Measurements from ENCODE around the gene PNMA6E. TPM values are rescaled to one million over a fixed set of nuclear protein-coding genes. Genes with fewer than 3 reads are reported as not detected.
"Not testable (repeated sequence)": the region's sequence is repeated elsewhere in the genome, so short reads cannot be mapped to it uniquely, and the experiment has no call there.

PNMA6E gene
- total RNA-seq, 1 donor from 2014 or later = not detected

DNA sequence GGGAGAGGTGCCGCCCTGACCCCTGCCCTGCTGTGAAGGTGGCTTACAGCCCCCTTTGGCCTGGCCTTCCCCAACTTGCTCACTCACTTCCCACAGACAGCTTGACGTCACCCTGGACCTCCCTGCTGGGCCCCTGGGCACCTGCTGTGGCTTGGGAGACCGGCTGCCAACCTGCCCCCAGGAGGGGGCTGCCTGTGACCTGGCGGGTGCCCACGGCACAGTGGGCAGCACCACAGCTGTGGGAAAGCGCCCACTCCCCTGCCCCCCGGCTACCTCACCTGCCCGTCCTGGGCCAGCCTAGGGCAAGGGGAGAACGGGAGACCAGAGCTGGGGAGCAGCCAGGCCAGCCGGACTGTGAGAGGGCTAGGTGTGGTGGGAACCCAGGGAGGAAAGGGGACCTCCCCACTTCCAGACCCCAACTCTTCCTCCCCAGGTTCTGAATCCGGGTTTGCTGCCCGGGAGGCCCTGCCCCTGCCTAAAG is 7.8 kb upstream of the PNMA6E start:
- no peak for DNase-seq (ENCODE audit: low read depth, low spot score)

GRCh38 chrX:153408221-153408721 is 7.1 kb upstream of the PNMA6E start:
- DNase-seq (ENCODE audit: low read depth, low spot score) = no peak

DNA sequence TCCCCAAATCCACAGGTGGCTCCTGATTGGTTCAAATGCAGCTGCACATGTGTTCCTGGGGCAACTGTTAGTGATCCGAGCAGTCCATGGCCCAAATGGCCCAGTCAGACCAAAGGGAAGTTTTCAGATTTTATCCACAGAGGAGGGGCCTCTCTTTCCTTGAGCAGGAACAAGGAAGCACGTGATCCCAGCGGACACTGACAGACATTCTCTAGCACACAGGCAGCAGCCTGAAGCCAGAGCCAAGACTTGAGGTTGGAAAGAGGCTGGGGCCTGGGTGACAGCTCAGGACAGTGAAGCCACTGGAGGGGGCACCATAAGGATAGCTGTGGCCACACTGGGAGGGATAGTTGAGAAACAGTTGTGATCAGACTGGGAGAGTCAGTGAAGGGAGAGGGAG is 6.6 kb upstream of the PNMA6E start:
- no peak for DNase-seq (ENCODE audit: low read depth, low spot score)

DNA sequence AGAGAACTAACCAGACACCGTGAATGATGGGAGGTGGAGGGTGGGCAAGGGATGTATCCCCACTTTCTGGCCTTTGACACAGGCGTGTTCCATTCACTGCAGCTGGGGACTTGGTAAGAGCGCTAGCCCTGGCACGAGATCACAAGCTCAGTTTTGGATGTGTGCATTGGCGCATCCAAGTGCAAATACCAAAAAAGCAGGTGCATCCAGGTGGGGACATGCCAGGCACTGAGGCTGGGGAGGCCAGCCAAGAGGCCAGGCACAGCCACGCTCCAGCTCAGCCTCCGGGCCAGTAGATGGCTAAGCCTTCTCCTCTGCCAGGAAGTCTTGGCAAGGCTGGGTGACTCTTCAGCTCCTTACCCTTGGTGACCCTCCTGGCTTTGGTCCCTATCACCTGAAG is 5.8 kb upstream of the PNMA6E start:
- DNase-seq (ENCODE audit: low read depth, low spot score) = no peak

DNA sequence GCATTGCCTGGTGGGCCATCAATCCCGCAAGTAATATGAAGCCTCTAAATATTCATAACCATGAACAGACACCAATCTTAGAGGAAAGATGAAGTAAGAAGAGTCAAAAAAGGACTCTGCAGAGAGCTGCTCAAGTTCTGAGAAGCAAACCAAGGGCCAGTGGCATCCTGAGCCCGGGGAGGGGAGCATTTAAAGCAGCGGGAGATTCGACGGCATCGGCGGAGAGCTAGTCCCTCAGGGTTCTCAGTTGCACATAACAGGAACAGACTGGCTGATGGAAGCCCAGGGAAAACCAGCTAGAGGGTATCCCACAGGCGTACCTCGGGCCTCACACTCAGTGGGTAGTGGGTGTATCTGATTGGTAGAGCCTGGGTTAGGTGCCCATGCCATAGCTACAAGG is 4.9 kb upstream of the PNMA6E start:
- no peak for DNase-seq (ENCODE audit: low read depth, low spot score)

- DNase-seq (ENCODE audit: low read depth, low spot score) = no peak
Observed at GRCh38 chrX:153405426-153405825, 4.3 kb upstream of the PNMA6E start.

DNA sequence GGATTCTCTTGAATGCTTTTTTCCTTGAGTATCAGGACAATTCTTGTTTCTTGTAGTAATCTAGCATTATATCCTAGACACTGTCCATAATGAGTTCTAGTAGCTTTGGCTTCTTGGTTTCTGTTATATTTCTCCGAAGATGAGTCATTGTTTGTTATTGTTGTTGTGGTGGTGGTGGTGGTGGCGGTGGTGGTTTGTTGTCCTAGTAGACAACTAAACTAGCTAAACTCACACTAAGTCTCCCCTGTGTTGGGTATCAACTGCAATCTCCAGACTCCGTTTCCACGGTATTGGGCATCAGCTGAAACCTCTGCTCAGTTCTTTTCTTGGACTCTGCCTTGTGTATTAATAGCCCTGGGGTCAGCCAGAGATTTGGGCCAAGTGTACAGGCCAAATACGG is 3.2 kb upstream of the PNMA6E start:
- not testable (repeated sequence) for DNase-seq (ENCODE audit: low read depth, low spot score)

DNA sequence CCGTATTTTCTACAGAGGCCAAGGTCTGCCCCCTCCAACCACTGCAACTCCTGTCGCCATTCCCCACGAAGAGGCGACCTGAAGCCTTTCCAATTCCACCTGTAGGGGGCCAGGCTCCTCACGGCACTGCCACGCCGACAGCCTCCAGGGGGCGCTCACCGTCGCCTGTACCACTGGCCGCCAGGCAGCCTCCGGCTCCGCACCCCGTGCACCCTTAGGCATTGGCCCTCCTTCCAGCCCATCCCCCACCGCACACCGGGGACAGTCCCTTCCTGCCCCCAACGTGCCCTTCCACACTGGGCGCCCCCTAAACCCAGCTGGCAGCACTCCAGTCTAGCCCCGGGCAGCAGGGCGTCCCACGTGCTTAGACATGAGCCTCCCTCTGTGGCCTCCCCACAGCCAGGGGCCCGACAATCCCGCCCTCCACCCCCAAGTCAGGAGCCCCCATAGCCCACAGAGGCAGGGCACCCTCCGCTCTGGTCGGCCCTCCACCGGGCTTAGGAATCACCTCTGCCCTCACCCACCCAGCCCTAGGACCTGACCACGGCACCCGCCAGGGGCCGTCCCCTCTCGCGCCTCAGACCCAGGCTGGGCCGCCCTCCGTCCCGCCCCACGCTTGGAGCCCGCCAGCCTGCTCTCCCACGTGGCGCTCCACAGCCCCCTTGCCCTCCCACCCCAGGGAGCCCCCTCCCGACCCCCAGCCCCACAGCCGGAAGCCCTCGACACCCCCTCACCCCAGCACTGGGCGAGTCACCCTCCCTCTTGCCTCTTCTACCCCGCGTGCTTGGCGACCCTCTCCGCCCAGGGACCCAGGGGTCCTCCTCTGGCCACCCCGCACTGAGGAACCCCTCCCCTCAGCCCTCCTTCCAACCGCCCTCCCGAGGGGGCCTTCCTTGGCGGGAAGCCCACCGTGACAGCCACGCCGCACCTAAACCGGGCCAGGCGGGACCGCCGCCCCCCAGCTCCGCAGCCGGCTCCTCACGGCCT is 711 bp downstream of the PNMA6E start:
- DNase-seq (ENCODE audit: low read depth, low spot score) = no peak

DNA sequence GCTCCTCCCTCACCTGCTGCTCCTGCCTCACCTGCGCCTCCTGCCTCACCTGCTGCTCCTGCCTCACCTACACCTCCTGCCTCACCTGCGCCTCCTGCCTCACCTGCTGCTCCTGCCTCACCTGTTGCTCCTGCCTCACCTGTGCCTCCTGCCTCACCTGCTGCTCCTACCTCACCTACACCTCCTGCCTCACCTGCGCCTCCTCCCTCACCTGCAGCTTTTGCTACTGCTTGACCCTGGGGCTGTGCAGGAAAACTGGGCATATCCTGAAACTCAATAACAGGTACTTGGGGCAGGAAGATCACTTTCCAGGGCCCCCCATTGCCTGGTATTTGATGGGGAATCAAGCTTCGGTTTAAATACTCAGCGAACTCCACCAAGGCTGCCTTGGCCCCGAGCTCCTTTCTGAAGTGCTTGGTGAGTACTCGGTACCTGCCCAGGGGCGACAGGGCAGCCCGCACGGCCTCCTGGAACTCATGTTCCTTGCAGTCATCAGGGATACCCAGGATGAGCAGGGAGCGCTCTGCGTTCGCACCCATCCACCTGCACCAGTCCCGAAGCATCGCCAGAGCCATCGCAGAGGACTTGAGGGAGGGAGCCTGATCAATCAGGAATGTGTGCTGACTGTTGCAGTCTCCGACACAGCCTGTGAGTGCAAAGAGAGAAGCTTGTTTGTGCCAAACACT is 2.7 kb downstream of the PNMA6E start:
- DNase-seq (ENCODE audit: low read depth, low spot score) = no peak

- no peak for DNase-seq (ENCODE audit: low read depth, low spot score)
Observed at GRCh38 chrX:153397256-153397960, 3.7 kb downstream of the PNMA6E start.

DNA sequence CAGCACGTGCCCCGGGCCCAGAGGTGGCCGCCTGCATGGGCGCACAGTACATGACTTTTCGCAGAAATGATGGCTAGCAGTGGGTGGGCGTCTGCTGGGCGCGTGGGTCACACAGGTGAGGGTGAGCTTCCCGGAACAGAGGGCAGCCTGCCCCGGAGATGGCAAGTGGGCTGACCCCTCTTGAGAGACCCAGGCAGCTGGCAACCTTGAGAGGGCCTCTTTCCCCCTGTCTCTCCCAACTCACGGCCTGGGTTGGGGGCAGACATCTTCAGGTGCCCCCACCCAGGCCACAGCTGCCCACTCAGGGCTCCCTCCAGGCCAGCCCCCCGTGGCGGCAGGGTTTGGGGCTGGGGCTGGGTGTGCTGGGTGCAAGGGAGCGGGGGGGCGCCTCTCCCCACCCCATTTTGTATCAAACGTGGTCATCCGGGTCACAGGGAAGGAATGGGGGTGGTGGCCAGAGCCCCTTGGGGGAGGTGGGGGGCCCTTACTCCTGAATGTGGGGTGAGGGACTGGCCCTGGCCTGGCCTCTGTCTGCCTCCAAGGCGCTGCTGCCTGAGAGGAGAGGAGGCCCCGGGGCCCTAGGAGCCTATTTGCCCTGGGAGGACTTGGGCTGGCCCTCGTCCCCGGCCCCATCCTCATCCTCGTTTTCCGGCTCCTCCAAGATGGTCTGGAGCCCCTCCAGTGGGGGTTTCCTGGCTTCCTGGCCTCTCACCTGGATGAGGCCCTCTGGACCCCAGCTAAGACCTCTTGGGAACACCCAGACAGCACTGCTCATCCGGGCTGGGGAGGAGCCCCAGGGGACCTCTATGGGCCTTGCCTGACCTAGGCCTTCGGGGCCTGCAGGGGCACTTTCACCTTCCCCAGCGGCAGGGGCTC is 4.6 kb downstream of the PNMA6E start:
- DNase-seq (ENCODE audit: low read depth, low spot score) = no peak

- DNase-seq (ENCODE audit: low read depth, low spot score) = no peak
Observed at GRCh38 chrX:153395613-153396319, 5.4 kb downstream of the PNMA6E start.

DNA sequence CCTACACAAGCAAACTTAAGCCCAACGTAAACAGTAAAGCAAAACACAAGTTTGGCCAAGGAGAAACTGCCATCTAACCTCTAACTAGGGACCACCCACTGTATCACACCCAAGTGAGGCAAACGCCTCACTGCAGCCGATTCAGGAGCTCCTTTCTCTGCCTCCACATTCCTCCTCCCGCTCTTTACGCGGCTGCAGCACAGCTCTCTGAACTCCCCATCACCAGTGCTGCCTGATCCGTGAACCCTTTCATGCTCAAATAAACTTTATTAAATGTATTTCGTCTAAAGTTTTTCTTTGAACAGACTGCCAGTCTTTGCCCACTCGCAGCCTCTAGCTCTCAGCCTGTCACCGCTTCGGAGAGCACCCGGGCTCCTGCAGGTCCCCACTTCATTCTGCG is 6.5 kb downstream of the PNMA6E start:
- no peak for DNase-seq (ENCODE audit: low read depth, low spot score)

GRCh38 chrX:153392642-153393321 is 8.4 kb downstream of the PNMA6E start:
- DNase-seq (ENCODE audit: low read depth, low spot score) = no peak

DNA sequence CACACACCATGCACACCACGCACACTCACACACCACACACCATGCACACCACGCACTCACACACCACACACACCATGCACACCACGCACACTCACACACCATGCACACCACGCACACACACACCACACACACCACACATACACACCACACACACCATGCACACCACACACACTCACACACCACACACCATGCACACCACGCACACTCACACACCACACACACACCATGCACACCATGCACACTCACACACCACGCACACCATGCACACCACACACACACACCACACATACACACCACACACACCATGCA is 11.7 kb downstream of the PNMA6E start:
- not testable (repeated sequence) for DNase-seq (ENCODE audit: low read depth, low spot score)

DNA sequence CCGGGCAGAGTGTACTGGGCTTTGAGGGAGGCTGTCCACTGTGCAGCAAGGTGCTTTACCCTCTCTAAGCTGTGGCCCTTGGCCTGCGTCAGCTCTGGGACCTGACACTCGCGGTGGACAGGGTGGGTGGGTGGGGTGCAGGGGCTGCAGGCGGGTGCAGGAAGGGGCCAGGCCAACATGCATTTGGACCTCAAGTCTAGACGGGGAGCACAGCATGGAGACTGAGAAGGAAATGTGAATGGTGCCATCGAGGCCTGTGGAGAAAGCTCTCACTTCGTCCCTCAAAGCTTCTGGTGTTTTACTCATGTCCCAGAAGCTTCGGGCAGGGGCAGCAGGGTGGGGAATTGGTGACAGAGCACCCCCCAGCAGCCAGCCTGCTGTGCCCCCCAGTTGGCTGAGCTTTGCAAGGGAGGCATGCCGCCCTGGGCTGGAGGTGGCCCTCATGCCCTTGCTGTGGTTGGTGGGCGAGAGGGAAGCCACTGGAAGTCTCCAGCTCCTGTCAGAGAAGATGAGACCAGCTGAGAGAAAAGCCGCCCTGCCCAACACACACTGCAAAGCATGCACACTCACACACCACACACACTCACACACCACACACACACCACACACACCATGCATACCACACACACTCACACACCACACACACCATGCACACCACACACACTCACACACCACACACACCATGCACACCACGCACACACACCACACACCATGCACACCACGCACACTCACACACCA is 12.3 kb downstream of the PNMA6E start:
- DNase-seq (ENCODE audit: low read depth, low spot score) = no peak

DNA sequence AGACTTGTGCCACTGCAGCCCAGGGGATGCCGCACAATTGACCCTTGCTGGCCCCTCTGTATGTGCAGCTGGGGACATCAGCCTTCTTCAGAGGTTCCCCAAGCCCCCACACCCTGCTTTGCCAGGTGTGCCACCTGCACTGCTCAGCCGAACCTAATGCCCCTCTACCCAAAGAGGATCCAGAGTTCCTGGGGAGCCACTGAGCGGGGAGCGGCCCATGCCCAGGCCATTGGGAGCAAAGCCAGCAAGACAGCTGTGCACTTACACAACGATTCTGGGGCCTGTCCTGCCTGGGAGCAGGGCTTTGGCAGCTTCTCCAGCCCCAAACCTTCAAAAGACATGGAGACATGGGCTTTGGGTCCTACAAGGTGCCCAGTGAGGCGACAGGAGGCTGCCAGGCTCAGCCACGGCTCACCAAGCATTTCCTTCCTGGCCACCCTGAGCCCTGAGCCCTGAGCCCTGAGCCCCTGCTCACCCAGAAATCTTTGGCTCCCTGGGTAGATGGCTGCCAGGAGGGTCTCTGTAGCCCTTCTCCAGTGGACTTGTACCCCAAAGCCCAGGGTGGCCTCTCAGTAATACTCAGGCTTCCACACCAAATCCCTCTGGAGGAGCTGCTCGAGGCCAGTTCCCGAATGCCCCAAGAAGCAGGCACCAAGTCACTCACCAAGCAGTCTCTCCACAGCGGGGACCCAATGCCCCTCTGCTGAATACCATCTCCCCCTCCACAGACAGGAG is 13.0 kb downstream of the PNMA6E start:
- no peak for DNase-seq (ENCODE audit: low read depth, low spot score)

DNA sequence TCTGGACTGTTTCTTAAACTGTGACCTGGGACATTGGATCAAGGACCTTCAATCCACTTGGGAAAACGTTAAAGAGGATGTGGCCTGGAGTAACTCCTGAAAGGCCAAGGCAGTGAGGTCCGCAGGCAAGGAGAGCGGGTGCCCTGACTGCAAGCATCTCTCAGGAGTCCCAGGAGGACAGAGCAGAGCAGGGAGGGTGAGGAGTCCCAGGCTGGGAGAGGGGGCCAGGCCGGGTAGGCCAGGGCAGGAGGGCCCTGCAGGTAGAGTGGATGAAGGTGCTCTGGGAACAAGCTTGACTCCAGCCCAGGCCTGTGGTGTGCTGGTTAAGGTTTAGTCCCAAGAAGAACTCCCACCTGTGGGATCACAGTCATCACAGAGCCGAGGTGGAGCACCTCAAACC is 13.8 kb downstream of the PNMA6E start:
- no peak for DNase-seq (ENCODE audit: low read depth, low spot score)

Data from pulmonary artery endothelial cell (primary cell).